Occipital lobe (tissue), 2 donors: ENCODE measurements around the gene COPZ2. TPM values are rescaled to one million over a fixed set of nuclear protein-coding genes. Genes with fewer than 3 reads are reported as not detected.
"Not testable (repeated sequence)": the region's sequence is repeated elsewhere in the genome, so short reads cannot be mapped to it uniquely, and the experiment has no call there.

Source experiments
- DNase-seq: peaks from one replicate; lab custom pipeline; 2025; lab: John Stamatoyannopoulos, UW
- total RNA-seq: library from RNA; depleted of rRNA; stranded (reverse); fragments of >200 nt; gene quantifications from one replicate; pipeline ENCODE4 v1.2.3, GENCODE V29; 2014

The COPZ2 gene
- total RNA-seq, 1 donor from 2014 or later = 1.7 TPM

GRCh38 chr17:48056246-48056745 is 18.7 kb upstream of the COPZ2 start:
- no peak for DNase-seq

GRCh38 chr17:48055531-48056245 is 18.1 kb upstream of the COPZ2 start:
- DNase-seq = no peak

- peak; percentile 82 for DNase-seq
Measured at GRCh38 chr17:48054238-48055185, 16.9 kb upstream of the COPZ2 start.

- no peak for DNase-seq
Measured at GRCh38 chr17:48053758-48054237, 16.2 kb upstream of the COPZ2 start.

GRCh38 chr17:48052956-48053757 is 15.6 kb upstream of the COPZ2 start:
- peak; percentile 58 for DNase-seq

- no peak for DNase-seq
Measured at GRCh38 chr17:48051706-48052486, 14.3 kb upstream of the COPZ2 start.

GRCh38 chr17:48051283-48051682 is 13.7 kb upstream of the COPZ2 start:
- no peak for DNase-seq

- peak; percentile 80 for DNase-seq
Measured at GRCh38 chr17:48048384-48049126, 11.0 kb upstream of the COPZ2 start.

GRCh38 chr17:48047741-48048383 is 10.3 kb upstream of the COPZ2 start, which contains the start of gene NFE2L1:
Gene NFE2L1 (plus strand): TSS chr17:48048359. CDS start chr17:48051119, 2,760 bp downstream.
- peak; percentile 100 for DNase-seq

- DNase-seq = no peak
Measured at GRCh38 chr17:48047113-48047740, 9.6 kb upstream of the COPZ2 start.

- DNase-seq = no peak
Measured at GRCh38 chr17:48046296-48046695, 8.7 kb upstream of the COPZ2 start.

GRCh38 chr17:48045316-48046001 is 7.9 kb upstream of the COPZ2 start:
- DNase-seq = no peak

- DNase-seq = no peak
Measured at GRCh38 chr17:48044851-48045250, 7.3 kb upstream of the COPZ2 start.

GRCh38 chr17:48043176-48043575 is 5.6 kb upstream of the COPZ2 start:
- no peak for DNase-seq

GRCh38 chr17:48038687-48039086 is 1.1 kb upstream of the COPZ2 start:
- DNase-seq = no peak

GRCh38 chr17:48037838-48038323 is 284 bp upstream of the COPZ2 start:
- DNase-seq = no peak

GRCh38 chr17:48036693-48037035 is 933 bp downstream of the COPZ2 start:
- no peak for DNase-seq

GRCh38 chr17:48034734-48035133 is 2.9 kb downstream of the COPZ2 start:
- DNase-seq = not testable (repeated sequence)
